ENCODE measurements around the gene NTHL1. TPM values are rescaled to one million over a fixed set of nuclear protein-coding genes. Genes with fewer than 3 reads are reported as not detected.

Gene NTHL1
- total and polyA plus RNA-seq, 2 of the 4 experiments (the other 2 are of a cell fraction), result 22.8 to 28.0 TPM

DNA sequence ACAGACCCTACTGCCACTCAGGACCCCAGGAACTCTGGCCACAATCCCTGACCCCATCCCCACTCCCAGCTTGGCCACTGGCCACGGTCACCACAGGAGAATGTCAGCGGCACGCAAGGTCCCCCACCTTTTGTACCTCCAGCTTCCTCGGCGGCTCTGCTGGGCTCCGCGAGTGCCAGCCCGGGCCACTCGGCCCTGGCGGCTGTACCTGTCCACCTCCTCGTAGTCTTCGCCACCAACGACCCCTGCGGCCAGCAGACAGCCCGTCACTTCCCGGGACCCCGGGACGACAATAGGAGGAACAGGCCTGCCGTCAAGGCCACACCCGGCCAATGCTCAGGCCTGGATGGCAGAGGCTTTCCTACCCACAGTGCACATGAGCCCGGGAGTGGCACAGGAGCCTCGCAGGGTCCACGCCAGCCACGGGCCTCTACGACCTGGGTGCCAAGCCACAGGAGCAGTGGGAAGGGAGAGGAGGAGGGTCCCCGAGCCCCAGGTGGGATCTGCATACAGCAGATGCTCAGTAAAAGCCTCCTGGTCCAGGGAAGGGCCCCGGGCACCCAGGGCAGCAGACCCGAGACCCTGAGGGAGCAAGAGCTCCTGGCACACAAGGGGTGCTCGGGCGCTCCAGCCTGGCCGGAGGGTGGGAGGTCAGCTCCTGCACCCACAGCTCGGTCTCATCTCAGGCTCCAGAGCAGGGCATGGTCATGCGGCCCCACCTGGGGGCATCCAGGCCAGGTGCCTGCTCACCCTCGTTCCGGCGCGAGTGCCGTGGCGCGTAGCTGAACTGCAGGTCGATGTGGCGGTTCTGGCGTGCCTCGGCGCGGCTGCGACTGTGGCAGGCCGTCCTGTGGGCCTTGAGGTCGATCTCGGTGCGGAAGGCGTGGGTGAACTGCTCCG, 45.9 kb downstream of the NTHL1 start:
- Histone ChIP-seq H4K91ac (ENCODE audit: insufficient read depth, low read depth, low read length) (no peak overlapping the region), H4K5ac (ENCODE audit: low read depth, low read length) (no peak overlapping the region), H3K27ac (ENCODE audit: insufficient read depth, low read length) (no peak overlapping the region), H3K4me1 (ENCODE audit: control insufficient read depth, insufficient read depth, low read length) (peaks cover 22% of the 10 kb centered on the region), H3K27me3 (ENCODE audit: control insufficient read depth, insufficient read depth, low read length) (no peaks in the 10 kb centered on the region), H2AK5ac (ENCODE audit: low read depth, low read length) (no peak overlapping the region), H3K4me3 (ENCODE audit: insufficient read depth, low read depth, low read length) (no peak overlapping the region), H2BK120ac (ENCODE audit: low read depth, low read length) (no peak overlapping the region), H3K9ac (ENCODE audit: low read depth, low read length) (no peak overlapping the region), H2AK9ac (replicated peaks; ENCODE audit: low read depth, low read length, poor library complexity) (no peak overlapping the region), H3K23ac (ENCODE audit: low read depth, low read length) (no peak overlapping the region), H4K8ac (ENCODE audit: low read depth in 2 of 2, low read length in 2 of 2) (no peak overlapping the region), H3K4me2 (ENCODE audit: low read depth, low read length) (no peak overlapping the region), H3K9me1 (ENCODE audit: insufficient read depth, low read length) (peaks cover 7% of the 10 kb centered on the region; the same call in 1 of the 2 replicates), H3K18ac (ENCODE audit: low read depth, low read length) (no peak overlapping the region), H3K4ac (ENCODE audit: low read depth, low read length) (no peak overlapping the region), H2BK15ac (ENCODE audit: low read depth, low read length) (no peak overlapping the region), H4K20me1 (ENCODE audit: insufficient read depth, low read length) (peaks cover 66% of the 10 kb centered on the region), H3K56ac (ENCODE audit: extremely low read depth, insufficient read depth, low read length) (no peak overlapping the region), H3K79me1 (ENCODE audit: low read depth in 1 of 2, low read length in 2 of 2) (peaks cover 10 to 70% of the 10 kb centered on the region in 2 experiments; a peak in 3 of 4 replicates), H3K9me3 (ENCODE audit: control insufficient read depth, insufficient read depth, low read length) (no peaks in the 10 kb centered on the region), H3K14ac (replicated peaks; ENCODE audit: low read depth, low read length) (no peak overlapping the region), H3K36me3 (ENCODE audit: control insufficient read depth, insufficient read depth, low read length) (peaks cover 52% of the 10 kb centered on the region), H2BK5ac (ENCODE audit: low read depth, low read length, poor library complexity, severe bottlenecking) (no peak overlapping the region), H2AFZ (replicated peaks; ENCODE audit: low read length, poor library complexity) (no peak overlapping the region), H2BK20ac (ENCODE audit: low read depth, low read length) (no peak overlapping the region)
- CTCF ChIA-PET, result no interaction called here
- no peak for ATAC-seq (ENCODE audit: low read depth)
- WGBS, 2 experiments (ENCODE audit: extremely low coverage in 2 of 2, insufficient read length in 1 of 2), result 95% methylated on average over 30 of the region's 53 CpGs; no CpG with 5 or more reads in 1 of the 2 experiments
- TF ChIP-seq NFE2L2 (IDR thresholded peaks at IDR 0.05; ENCODE audit: low read depth, low read length), result no peak
- no peak for TF ChIP-seq SMC3 (IDR thresholded peaks at IDR 0.05; ENCODE audit: low read depth, low read length)
- TF ChIP-seq, protein P1, sequence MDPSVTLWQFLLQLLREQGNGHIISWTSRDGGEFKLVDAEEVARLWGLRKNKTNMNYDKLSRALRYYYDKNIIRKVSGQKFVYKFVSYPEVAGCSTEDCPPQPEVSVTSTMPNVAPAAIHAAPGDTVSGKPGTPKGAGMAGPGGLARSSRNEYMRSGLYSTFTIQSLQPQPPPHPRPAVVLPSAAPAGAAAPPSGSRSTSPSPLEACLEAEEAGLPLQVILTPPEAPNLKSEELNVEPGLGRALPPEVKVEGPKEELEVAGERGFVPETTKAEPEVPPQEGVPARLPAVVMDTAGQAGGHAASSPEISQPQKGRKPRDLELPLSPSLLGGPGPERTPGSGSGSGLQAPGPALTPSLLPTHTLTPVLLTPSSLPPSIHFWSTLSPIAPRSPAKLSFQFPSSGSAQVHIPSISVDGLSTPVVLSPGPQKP (IDR thresholded peaks at IDR 0.05; ENCODE audit: borderline replicate concordance, low read depth, low read length), result no peak
- no peak for TF ChIP-seq RCOR1 (IDR thresholded peaks at IDR 0.05; ENCODE audit: insufficient replicate concordance, low read length)
- no peak for TF ChIP-seq POLR2A (IDR thresholded peaks at IDR 0.05; ENCODE audit: low read depth, low read length)
- TF ChIP-seq MXI1 (IDR thresholded peaks at IDR 0.05; ENCODE audit: borderline replicate concordance, low read depth, low read length), result no peak
- TF ChIP-seq BHLHE40 (IDR thresholded peaks at IDR 0.05; ENCODE audit: low read depth, low read length), result no peak
- no peak for TF ChIP-seq CHD1 (IDR thresholded peaks at IDR 0.05; ENCODE audit: low read depth, low read length)
- dilution Hi-C loops (cut with HindIII; ENCODE audit: low sequenced_read_pairs, unreplicated experiment), result no loop called here
- intact Hi-C loops (cut with micrococcal nuclease), result loop anchor here (5.0 kb wide), 1 partner anchor 141 kb away; no protein-coding TSS in a partner anchor
- no peak for DNase-seq
- POLR2A ChIA-PET (ENCODE audit: unreplicated experiment), result no interaction called here
- in situ Hi-C loops (cut with MboI; ENCODE audit: low sequenced_read_pairs), result no loop called here
- no TSS peak for BruUV-seq (replicated peaks)
